Heart left ventricle (tissue), 16 donors: ENCODE measurements around the gene TSPAN13. TPM values are rescaled to one million over a fixed set of nuclear protein-coding genes. Genes with fewer than 3 reads are reported as not detected.

Experiments
- ATAC-seq, 4 donors: fragments of 200-7000 bp; cut with Tn5 transposase; one replicate each; pipeline ENCODE4 v1.9.1; 2020 to 2022; ENCODE audit warnings: moderate library complexity in 4 of 4, mild to moderate bottlenecking in 3 of 4, moderate number of reproducible peaks in 1 of 4
- DNase-seq, 5 donors: peaks; one replicate each; pipeline ENCODE4 v3.0.0-alpha.2; 2020
- H3K27ac ChIP-seq, 12 donors: fragments of 200-600 bp; sonication (generic) in 4 of 12; one replicate each; pipeline versions ENCODE4 v1.5.0 to v1.8.0; 2016 to 2022; ENCODE audit warnings: mild to moderate bottlenecking in 2 of 12
- H3K27me3 ChIP-seq, 9 donors: fragments of 200-600 bp; sonication (generic) in 2 of 9; one replicate each; pipeline versions ENCODE4 v1.5.1 to v1.8.0; 2016 to 2022; ENCODE audit warnings: mild to moderate bottlenecking in 3 of 9
- H3K36me3 ChIP-seq, 9 donors: fragments of 200-600 bp; sonication (generic) in 2 of 9; one replicate each; pipeline versions ENCODE4 v1.5.0 to v1.8.0; 2018 to 2022; ENCODE audit warnings: mild to moderate bottlenecking in 2 of 9
- H3K4me1 ChIP-seq, 12 donors: fragments of 200-600 bp; sonication (generic) in 4 of 12; one replicate each; pipeline versions ENCODE4 v1.5.0 to v1.8.0; 2016 to 2022; ENCODE audit warnings: mild to moderate bottlenecking in 3 of 12
- H3K4me3 ChIP-seq, 12 donors: fragments of 200-600 bp; sonication (generic) in 4 of 12; one replicate each; pipeline versions ENCODE4 v1.5.0 to v1.8.0; 2017 to 2022; ENCODE audit warnings: mild to moderate bottlenecking in 9 of 12, moderate library complexity in 4 of 12
- H3K9me3 ChIP-seq, 12 donors: fragments of 200-600 bp; sonication (generic) in 4 of 12; one replicate each; pipeline versions ENCODE4 v1.5.0 to v1.8.0; 2016 to 2022; ENCODE audit warnings: mild to moderate bottlenecking in 1 of 12
- WGBS, 4 donors: extraction: QIAGEN DNeasy Blood & Tissue Kit in 2 of 4; methylation state at CpG; one replicate each; pipeline versions ENCODE4 v1.1.5 to v1.1.7; 2013 to 2018; 5-methylcytosine and 5-hydroxymethylcytosine counted together
- intact Hi-C, 10 donors: fragments of 100-400 bp; cut with DNase I; formaldehyde crosslinking; loops; one replicate each; pipeline versions ENCODE4 v1.11.1 to v1.14.2; 2022
- polyA plus RNA-seq, 2 donors: library from polyadenylated mRNA; stranded (reverse); fragments of 200-250 nt; gene quantifications; one replicate each; pipeline ENCODE4 v1.2.3, GENCODE V29; 2013
- total RNA-seq, 9 donors: library from RNA; depleted of rRNA in 2 of 9; stranded (reverse); fragments of >200 nt in 2 of 9; fragmentation: NEBNext Ultra II Directional in 3 of 9; extraction: Animal tissue kit (Norgen Biotek cat#: 25700) in 3 of 9; gene quantifications; one replicate each; pipeline versions ENCODE4 v1.1.0 to v1.2.4, GENCODE V29; 2016 to 2023
- TF ChIP-seq, protein P1 (sequence below), 12 donors: fragments of 200-600 bp; sonication (generic) in 4 of 12; IDR thresholded peaks; one replicate each; pipeline versions ENCODE4 v1.5.0 to v1.8.0; 2018 to 2022; ENCODE audit warnings: antibody characterized with exemption in 12 of 12, mild to moderate bottlenecking in 5 of 12
- donor health status: ischemic (EF 13 %, LVEDD 7.1; RV severe dilation, severe dysfunction).
- donor health status: healthy with polysubstance abuse.
- donor health status: DM: no; HTN: yes; CAD: no.
- donor health status: DM: no; HTN: no; CAD: no.
- donor health status: ischemic (EF 25% LVEDD 6.9; RV normal size, moderate dysfunction).
- donor health status: ischemic (EF 25% LVEDD 5.7; RV mildly dilated, moderate dysfunction).
- donor health status: healthy.
- donor health status: DM: yes; HTN: yes; CAD: no.
- donor health status: ischemic (EF 35%, LVEDD 5.7; RV mildly dilated, moderate dysfunction).
- donor health status: nonischemic (EF 11% LVEDD 7.7; RV severe dilation, severe dysfunction).
- donor health status: DM: yes; HTN: yes; CAD: no.
- donor health status: PGD.
- donor health status: ischemic (EF 29% LVEDD 5.4; RV normal size, mild dysfunction).
- donor health status: nonischemic (EF 23%, LVEDD 6.1; RV moderate dilation, normal function).

Gene TSPAN13
- total and polyA plus RNA-seq, 11 donors, result 7.4 to 39.5 (median 14.8) TPM

DNA sequence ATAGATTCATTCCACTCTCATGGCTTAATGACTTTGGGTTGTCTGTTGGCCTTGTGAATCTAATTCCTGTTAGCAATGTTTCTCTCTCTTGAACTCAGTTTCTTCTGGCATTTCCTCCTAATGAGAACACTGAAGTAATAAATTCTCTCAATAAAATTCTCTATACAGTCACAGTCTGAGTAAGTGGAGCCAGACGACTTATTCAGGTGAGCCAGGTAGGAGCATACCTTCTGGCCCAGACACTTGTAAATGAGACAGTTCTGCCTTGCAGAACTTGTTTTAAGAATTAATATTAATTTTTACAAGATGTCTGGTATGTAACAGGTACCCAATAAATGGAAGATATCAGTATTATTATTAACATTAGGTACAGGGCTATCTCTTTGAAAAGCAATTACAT is 79.8 kb downstream of the TSPAN13 start:
- Histone ChIP-seq H3K27me3 (no peaks in the 10 kb centered on the region), H3K36me3 (no peaks in the 10 kb centered on the region), H3K4me3 (no peak overlapping the region), H3K4me1 (no peaks in the 10 kb centered on the region), H3K9me3 (peaks cover 0 to 12% (median 0%) of the 10 kb centered on the region in 12 donors), H3K27ac (no peak overlapping the region)
- intact Hi-C loops, result no loop called here
- 77 to 93% (median 92%) methylated on average over 1 of the region's 1 CpG for WGBS, 4 donors
- DNase-seq, result no peak
- TF ChIP-seq, protein P1, sequence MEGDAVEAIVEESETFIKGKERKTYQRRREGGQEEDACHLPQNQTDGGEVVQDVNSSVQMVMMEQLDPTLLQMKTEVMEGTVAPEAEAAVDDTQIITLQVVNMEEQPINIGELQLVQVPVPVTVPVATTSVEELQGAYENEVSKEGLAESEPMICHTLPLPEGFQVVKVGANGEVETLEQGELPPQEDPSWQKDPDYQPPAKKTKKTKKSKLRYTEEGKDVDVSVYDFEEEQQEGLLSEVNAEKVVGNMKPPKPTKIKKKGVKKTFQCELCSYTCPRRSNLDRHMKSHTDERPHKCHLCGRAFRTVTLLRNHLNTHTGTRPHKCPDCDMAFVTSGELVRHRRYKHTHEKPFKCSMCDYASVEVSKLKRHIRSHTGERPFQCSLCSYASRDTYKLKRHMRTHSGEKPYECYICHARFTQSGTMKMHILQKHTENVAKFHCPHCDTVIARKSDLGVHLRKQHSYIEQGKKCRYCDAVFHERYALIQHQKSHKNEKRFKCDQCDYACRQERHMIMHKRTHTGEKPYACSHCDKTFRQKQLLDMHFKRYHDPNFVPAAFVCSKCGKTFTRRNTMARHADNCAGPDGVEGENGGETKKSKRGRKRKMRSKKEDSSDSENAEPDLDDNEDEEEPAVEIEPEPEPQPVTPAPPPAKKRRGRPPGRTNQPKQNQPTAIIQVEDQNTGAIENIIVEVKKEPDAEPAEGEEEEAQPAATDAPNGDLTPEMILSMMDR (IDR thresholded peaks at IDR 0.05), result no peak
- ATAC-seq, result no peak

Other genes with a start within 250 kb of the TSPAN13 start
- gene LRRC72, start 226.9 kb upstream of the TSPAN13 start, total RNA-seq, result not detected
- not detected for gene LRRC72, start 226.9 kb upstream of the TSPAN13 start, polyA plus RNA-seq
- gene ANKMY2, start 108.0 kb upstream of the TSPAN13 start, total RNA-seq, result 10 to 100 TPM; 17.7 to 44.3 (median 28.3) TPM
- gene ANKMY2, start 108.0 kb upstream of the TSPAN13 start, polyA plus RNA-seq, result 10 to 100 TPM; 10.3 to 17.2 TPM
- 100 to 1,000 TPM; 195 to 808 (median 308) TPM for gene BZW2, start 107.6 kb upstream of the TSPAN13 start, total RNA-seq
- gene BZW2, start 107.6 kb upstream of the TSPAN13 start, polyA plus RNA-seq, result 100 to 1,000 TPM; 214 to 253 TPM
- gene AGR2, start 51.2 kb downstream of the TSPAN13 start, total RNA-seq, result not detected
- gene AGR2, start 51.2 kb downstream of the TSPAN13 start, polyA plus RNA-seq, result under 1 TPM in 1 of 2 donors, not detected in 1; 0.37 TPM
- not detected for gene AGR3, start 128.2 kb downstream of the TSPAN13 start, total RNA-seq
- not detected for gene AGR3, start 128.2 kb downstream of the TSPAN13 start, polyA plus RNA-seq